WTC11 (cell line): ENCODE results near the gene AGR2. TPM values are rescaled to one million over a fixed set of nuclear protein-coding genes. Genes with fewer than 3 reads are reported as not detected.

Experiments used
- ATAC-seq: fragments of 200-7000 bp; cut with Tn5 transposase; 2 replicates; pipeline ENCODE4 v1.10.0; 2021; ENCODE audit warnings: mild to moderate bottlenecking, moderate library complexity
- CTCF ChIA-PET: fragments of 300-600 bp; sonication (Branson Sonifier 250); formaldehyde crosslinking; loops from one replicate; lab custom pipeline; 2021; ENCODE audit warnings: antibody characterized with exemption; lab: Charles Lee
- POLR2A ChIA-PET: fragments of 350-600 bp; sonication (Branson Sonifier 250); formaldehyde crosslinking; loops from one replicate; lab custom pipeline; 2021; ENCODE audit warnings: antibody characterized with exemption; lab: Charles Lee
- DNase-seq: peaks from one replicate; pipeline ENCODE4 v3.0.0; 2021; ENCODE audit warnings: low spot score
- H3K27ac Mint-ChIP-seq: 2 replicates; pipeline ENCODE4 v1.8.0; 2021; ENCODE audit warnings: mixed read lengths
- H3K27me3 Mint-ChIP-seq: 2 replicates; pipeline ENCODE4 v1.8.0; 2021; ENCODE audit warnings: low read depth, mild to moderate bottlenecking, moderate library complexity, mixed read lengths
- H3K36me3 Mint-ChIP-seq: 2 replicates; pipeline ENCODE4 v1.8.0; 2021; ENCODE audit warnings: mixed read lengths
- H3K4me1 Mint-ChIP-seq: 2 replicates; pipeline ENCODE4 v1.8.0; 2022; ENCODE audit warnings: mixed read lengths
- H3K4me3 Mint-ChIP-seq: 2 replicates; pipeline ENCODE4 v1.8.0; 2021; ENCODE audit warnings: mild to moderate bottlenecking, moderate library complexity, mixed read lengths
- H3K9me3 Mint-ChIP-seq: 2 replicates; pipeline ENCODE4 v1.8.0; 2021; ENCODE audit warnings: mixed read lengths
- CBFB ChIP-seq: sonication (generic); formaldehyde crosslinking; IDR thresholded peaks from 2 replicates; pipeline ENCODE4 v1.8.1; 2022; ENCODE audit warnings: mild to moderate bottlenecking, low read depth, missing genetic modification reagents
- HMGA2 ChIP-seq: fragments of 250-450 bp; sonication (Bioruptor Pico); IDR thresholded peaks from 2 replicates; pipeline ENCODE4 v1.4.0; 2021; ENCODE audit warnings: mild to moderate bottlenecking, moderate library complexity
- KAT7 ChIP-seq: sonication (generic); formaldehyde crosslinking; IDR thresholded peaks from 2 replicates; pipeline ENCODE4 v1.8.1; 2023; ENCODE audit warnings: missing genetic modification reagents, mild to moderate bottlenecking, borderline replicate concordance
- MYBL2 ChIP-seq: sonication (generic); formaldehyde crosslinking; IDR thresholded peaks from 2 replicates; pipeline ENCODE4 v1.8.1; 2023; ENCODE audit warnings: mild to moderate bottlenecking, moderate library complexity, missing genetic modification reagents
- NFYB ChIP-seq: sonication (generic); formaldehyde crosslinking; conservative IDR thresholded peaks from 2 replicates; pipeline ENCODE4 v1.8.0; 2022; ENCODE audit warnings: low read depth, missing genetic modification reagents
- NR1H2 ChIP-seq: sonication (generic); formaldehyde crosslinking; IDR thresholded peaks from 2 replicates; pipeline ENCODE4 v1.9.0; 2021; ENCODE audit warnings: mild to moderate bottlenecking, moderate library complexity, missing genetic modification reagents
- SOX15 ChIP-seq: fragments of 250-450 bp; sonication (Bioruptor Pico); IDR thresholded peaks from 2 replicates; pipeline ENCODE4 v1.9.0; 2021; ENCODE audit warnings: mild to moderate bottlenecking
- ZNF532 ChIP-seq: fragments of 250-450 bp; sonication (Bioruptor Pico); IDR thresholded peaks from 2 replicates; pipeline ENCODE4 v1.9.0; 2021; ENCODE audit warnings: mild to moderate bottlenecking, borderline replicate concordance
- ZNF671 ChIP-seq: fragments of 250-450 bp; sonication (Bioruptor Pico); IDR thresholded peaks from 2 replicates; pipeline ENCODE4 v1.8.0; 2021; ENCODE audit warnings: mild to moderate bottlenecking
- total RNA-seq: library from RNA; stranded (reverse); gene quantifications from 3 replicates; pipeline ENCODE4 v1.2.3, GENCODE V29; 2021
- TF ChIP-seq, protein P1 (sequence below): sonication (generic); formaldehyde crosslinking; conservative IDR thresholded peaks from 2 replicates; pipeline ENCODE4 v1.8.1; 2023; ENCODE audit warnings: mild to moderate bottlenecking, low read depth, missing genetic modification reagents, moderate library complexity
- TF ChIP-seq, protein P2 (sequence below): sonication (generic); formaldehyde crosslinking; IDR thresholded peaks from 2 replicates; pipeline ENCODE4 v1.8.1; 2023; ENCODE audit warnings: mild to moderate bottlenecking, moderate library complexity, missing genetic modification reagents
- TF ChIP-seq, protein P3 (sequence below): fragments of 250-450 bp; sonication (Bioruptor Pico); IDR thresholded peaks from 2 replicates; pipeline ENCODE4 v1.8.0; 2021; ENCODE audit warnings: mild to moderate bottlenecking

Gene AGR2
- total RNA-seq, 1 experiment from 2014 or later, result 1.6 TPM

- TF ChIP-seq, protein P1, sequence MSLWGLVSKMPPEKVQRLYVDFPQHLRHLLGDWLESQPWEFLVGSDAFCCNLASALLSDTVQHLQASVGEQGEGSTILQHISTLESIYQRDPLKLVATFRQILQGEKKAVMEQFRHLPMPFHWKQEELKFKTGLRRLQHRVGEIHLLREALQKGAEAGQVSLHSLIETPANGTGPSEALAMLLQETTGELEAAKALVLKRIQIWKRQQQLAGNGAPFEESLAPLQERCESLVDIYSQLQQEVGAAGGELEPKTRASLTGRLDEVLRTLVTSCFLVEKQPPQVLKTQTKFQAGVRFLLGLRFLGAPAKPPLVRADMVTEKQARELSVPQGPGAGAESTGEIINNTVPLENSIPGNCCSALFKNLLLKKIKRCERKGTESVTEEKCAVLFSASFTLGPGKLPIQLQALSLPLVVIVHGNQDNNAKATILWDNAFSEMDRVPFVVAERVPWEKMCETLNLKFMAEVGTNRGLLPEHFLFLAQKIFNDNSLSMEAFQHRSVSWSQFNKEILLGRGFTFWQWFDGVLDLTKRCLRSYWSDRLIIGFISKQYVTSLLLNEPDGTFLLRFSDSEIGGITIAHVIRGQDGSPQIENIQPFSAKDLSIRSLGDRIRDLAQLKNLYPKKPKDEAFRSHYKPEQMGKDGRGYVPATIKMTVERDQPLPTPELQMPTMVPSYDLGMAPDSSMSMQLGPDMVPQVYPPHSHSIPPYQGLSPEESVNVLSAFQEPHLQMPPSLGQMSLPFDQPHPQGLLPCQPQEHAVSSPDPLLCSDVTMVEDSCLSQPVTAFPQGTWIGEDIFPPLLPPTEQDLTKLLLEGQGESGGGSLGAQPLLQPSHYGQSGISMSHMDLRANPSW (CRISPR knock-in tag), result no peak
Observed at GRCh38 chr7:16787127-16787526, 17.7 kb downstream of the AGR2 start (continued).

DNA sequence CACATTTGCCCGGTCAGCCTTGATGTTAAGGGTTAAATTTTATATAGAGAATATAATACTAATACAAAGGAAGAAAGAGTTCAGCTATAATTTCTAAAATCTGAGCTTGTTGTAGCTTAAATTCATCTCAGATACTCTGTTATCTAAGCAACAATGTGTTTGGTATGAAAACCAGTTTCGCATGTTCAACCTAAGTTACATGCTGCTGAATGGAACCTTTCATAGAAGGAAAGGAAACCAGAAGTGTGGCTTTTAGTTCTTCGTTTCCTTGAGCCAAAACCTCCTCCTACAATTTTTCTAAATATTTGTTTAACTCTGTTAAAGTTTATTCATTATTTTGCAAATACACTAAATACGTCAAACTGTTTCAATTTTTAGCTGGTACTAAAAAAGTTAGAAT is 18.5 kb downstream of the AGR2 start:
- ATAC-seq (no peak), DNase-seq (no peak)
- TF ChIP-seq NR1H2, result no peak
- H3K9me3 Mint-ChIP-seq, result no peaks in the 10 kb centered on the region
- no peaks in the 10 kb centered on the region for H3K27me3 Mint-ChIP-seq
- H3K4me1 Mint-ChIP-seq, result no peaks in the 10 kb centered on the region
- ChIA-PET CTCF (no interaction called here), POLR2A (no interaction called here)
- H3K4me3 Mint-ChIP-seq, result no peak overlapping the region
- H3K27ac Mint-ChIP-seq, result no peak overlapping the region
- H3K36me3 Mint-ChIP-seq, result peaks cover 5% of the 10 kb centered on the region; the same call in 1 of the 2 replicates

GRCh38 chr7:16785846-16786245 is 19.0 kb downstream of the AGR2 start:
- no peak for TF ChIP-seq NFYB (CRISPR knock-in tag)
- TF ChIP-seq, all 79 proteins: peak for 0
- ChIA-PET POLR2A (no interaction called here), CTCF (no interaction called here)
- no peak for DNase-seq
- Mint-ChIP-seq H3K9me3 (no peaks in the 10 kb centered on the region), H3K27me3 (no peaks in the 10 kb centered on the region), H3K36me3 (peaks cover 5% of the 10 kb centered on the region; the same call in 1 of the 2 replicates), H3K4me3 (no peak overlapping the region), H3K4me1 (no peaks in the 10 kb centered on the region), H3K27ac (no peak overlapping the region)
- no peak for ATAC-seq

DNA sequence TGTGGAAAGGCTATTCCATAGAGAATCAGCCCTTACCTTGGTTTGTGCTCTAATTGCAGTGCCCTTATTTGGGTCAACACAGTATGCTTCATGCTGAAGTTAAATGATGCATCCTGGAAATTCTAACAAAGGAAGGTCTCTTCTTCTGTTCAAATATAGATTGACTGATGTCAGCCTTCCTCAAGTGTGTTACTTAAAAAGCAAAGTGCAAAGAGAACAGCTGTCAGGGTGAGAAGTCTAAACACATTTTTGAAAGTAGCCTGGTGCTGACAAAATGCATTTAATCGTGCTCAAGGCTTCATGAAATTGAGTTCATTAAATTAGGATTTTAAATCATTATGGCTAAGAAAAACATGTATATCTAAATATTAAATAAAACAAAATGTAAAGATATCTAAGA is 19.5 kb downstream of the AGR2 start:
- Mint-ChIP-seq H3K27ac (no peak overlapping the region), H3K4me1 (no peaks in the 10 kb centered on the region), H3K4me3 (no peak overlapping the region), H3K9me3 (no peaks in the 10 kb centered on the region), H3K27me3 (no peaks in the 10 kb centered on the region), H3K36me3 (peaks cover 5% of the 10 kb centered on the region; the same call in 1 of the 2 replicates)
- TF ChIP-seq ZNF671, result no peak
- no peak for TF ChIP-seq KAT7 (CRISPR knock-in tag)
- TF ChIP-seq CBFB, result no peak
- TF ChIP-seq, protein P2, sequence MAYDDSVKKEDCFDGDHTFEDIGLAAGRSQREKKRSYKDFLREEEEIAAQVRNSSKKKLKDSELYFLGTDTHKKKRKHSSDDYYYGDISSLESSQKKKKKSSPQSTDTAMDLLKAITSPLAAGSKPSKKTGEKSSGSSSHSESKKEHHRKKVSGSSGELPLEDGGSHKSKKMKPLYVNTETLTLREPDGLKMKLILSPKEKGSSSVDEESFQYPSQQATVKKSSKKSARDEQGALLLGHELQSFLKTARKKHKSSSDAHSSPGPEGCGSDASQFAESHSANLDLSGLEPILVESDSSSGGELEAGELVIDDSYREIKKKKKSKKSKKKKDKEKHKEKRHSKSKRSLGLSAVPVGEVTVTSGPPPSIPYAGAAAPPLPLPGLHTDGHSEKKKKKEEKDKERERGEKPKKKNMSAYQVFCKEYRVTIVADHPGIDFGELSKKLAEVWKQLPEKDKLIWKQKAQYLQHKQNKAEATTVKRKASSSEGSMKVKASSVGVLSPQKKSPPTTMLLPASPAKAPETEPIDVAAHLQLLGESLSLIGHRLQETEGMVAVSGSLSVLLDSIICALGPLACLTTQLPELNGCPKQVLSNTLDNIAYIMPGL (CRISPR knock-in tag), result no peak
- TF ChIP-seq, protein P3, sequence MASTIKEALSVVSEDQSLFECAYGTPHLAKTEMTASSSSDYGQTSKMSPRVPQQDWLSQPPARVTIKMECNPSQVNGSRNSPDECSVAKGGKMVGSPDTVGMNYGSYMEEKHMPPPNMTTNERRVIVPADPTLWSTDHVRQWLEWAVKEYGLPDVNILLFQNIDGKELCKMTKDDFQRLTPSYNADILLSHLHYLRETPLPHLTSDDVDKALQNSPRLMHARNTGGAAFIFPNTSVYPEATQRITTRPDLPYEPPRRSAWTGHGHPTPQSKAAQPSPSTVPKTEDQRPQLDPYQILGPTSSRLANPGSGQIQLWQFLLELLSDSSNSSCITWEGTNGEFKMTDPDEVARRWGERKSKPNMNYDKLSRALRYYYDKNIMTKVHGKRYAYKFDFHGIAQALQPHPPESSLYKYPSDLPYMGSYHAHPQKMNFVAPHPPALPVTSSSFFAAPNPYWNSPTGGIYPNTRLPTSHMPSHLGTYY (CRISPR knock-in tag), result no peak
- TF ChIP-seq SOX15 (CRISPR knock-in tag), result no peak
- no peak for TF ChIP-seq MYBL2 (CRISPR knock-in tag)
- no peak for TF ChIP-seq HMGA2 (CRISPR knock-in tag)
- TF ChIP-seq ZNF532 (CRISPR knock-in tag), result no peak
- ChIA-PET POLR2A (no interaction called here), CTCF (no interaction called here)
- DNase-seq (no peak), ATAC-seq (no peak)
